HG02798 (cell line): ENCODE measurements around the gene PHLDB1.

ENCODE experiments used
- ATAC-seq: cut with Tn5 transposase; IDR thresholded peaks from one replicate; pipeline ENCODE4 v1.9.1; 2021; ENCODE audit warnings: mild to moderate bottlenecking; ENCODE audit not compliant: unreplicated experiment, poor library complexity

The PHLDB1 gene

GRCh38 chr11:118635642-118636041, 28.2 kb downstream of the PHLDB1 start:
- ATAC-seq: no peak

- no peak for ATAC-seq
Measured at GRCh38 chr11:118636569-118637290, 29.3 kb downstream of the PHLDB1 start.

GRCh38 chr11:118638726-118639125, 31.3 kb downstream of the PHLDB1 start:
- no peak for ATAC-seq

GRCh38 chr11:118639899-118640298, 32.5 kb downstream of the PHLDB1 start:
- no peak for ATAC-seq

GRCh38 chr11:118640332-118641154, 33.1 kb downstream of the PHLDB1 start:
- no peak for ATAC-seq

GRCh38 chr11:118641397-118642019, 34.1 kb downstream of the PHLDB1 start:
- ATAC-seq: no peak

- no peak for ATAC-seq
Measured at GRCh38 chr11:118643142-118643994, 36.0 kb downstream of the PHLDB1 start.

GRCh38 chr11:118643995-118644345, 36.6 kb downstream of the PHLDB1 start:
- ATAC-seq: no peak

GRCh38 chr11:118644496-118644895, 37.1 kb downstream of the PHLDB1 start:
- ATAC-seq: no peak

- ATAC-seq: no peak
Measured at GRCh38 chr11:118645066-118645715, 37.8 kb downstream of the PHLDB1 start.

GRCh38 chr11:118646393-118646792, 39.0 kb downstream of the PHLDB1 start:
- ATAC-seq: no peak

GRCh38 chr11:118648291-118648690, 40.9 kb downstream of the PHLDB1 start:
- ATAC-seq: no peak

GRCh38 chr11:118649941-118650340, 42.5 kb downstream of the PHLDB1 start:
- no peak for ATAC-seq

- ATAC-seq: no peak
Measured at GRCh38 chr11:118650366-118650765, 43.0 kb downstream of the PHLDB1 start.

GRCh38 chr11:118651820-118652219, 44.4 kb downstream of the PHLDB1 start:
- ATAC-seq: no peak

- no peak for ATAC-seq
Measured at GRCh38 chr11:118652681-118653181, 45.3 kb downstream of the PHLDB1 start.

- ATAC-seq: no peak
Measured at GRCh38 chr11:118653684-118654390, 46.4 kb downstream of the PHLDB1 start.

- no peak for ATAC-seq
Measured at GRCh38 chr11:118655486-118656190, 48.2 kb downstream of the PHLDB1 start.
